ENCODE measurements around the gene MAP4K4.

MAP4K4 gene

DNA sequence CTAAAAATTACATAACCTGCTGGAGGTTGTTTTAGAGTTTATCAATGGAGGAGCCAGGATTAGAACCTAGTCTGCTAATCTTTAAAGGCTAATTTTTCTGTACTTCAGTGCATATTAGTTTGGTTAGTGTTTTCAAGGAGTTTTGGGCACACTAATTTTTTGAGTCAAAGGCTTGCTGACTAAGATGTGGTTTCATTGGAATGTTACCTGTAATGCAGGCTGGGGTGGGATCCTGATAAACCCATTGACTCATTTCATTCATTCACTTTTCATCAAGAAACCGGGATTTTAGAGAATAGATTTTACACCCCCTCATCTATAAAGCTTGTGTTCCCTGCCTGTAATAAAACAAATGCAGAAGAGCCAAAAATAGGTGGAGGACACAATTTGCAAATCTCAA lies 202.4 kb downstream of the MAP4K4 start:
- Histone ChIP-seq H4K20me1 (ENCODE audit: insufficient read depth, low read length) (no peaks in the 10 kb centered on the region), H3K36me3 (replicated peaks; ENCODE audit: insufficient read depth, low read length) (no peaks in the 10 kb centered on the region), H3K9ac (ENCODE audit: low read length) (no peak overlapping the region), H3K9me3 (replicated peaks; ENCODE audit: insufficient read depth, low read length) (no peaks in the 10 kb centered on the region), H3K27me3 (replicated peaks; ENCODE audit: insufficient read depth, low read length) (no peaks in the 10 kb centered on the region), H3K9me2 (replicated peaks; ENCODE audit: insufficient read depth, low read length) (no peaks in the 10 kb centered on the region), H2AFZ (ENCODE audit: low read length) (no peak overlapping the region), H3K27ac (ENCODE audit: low read length) (no peak overlapping the region), H3K79me2 (ENCODE audit: low read length) (no peaks in the 10 kb centered on the region), H3K4me1 (ENCODE audit: low read length) (no peaks in the 10 kb centered on the region), H3K4me2 (ENCODE audit: low read depth, low read length) (no peak overlapping the region), H3F3A (ENCODE audit: insufficient read depth, low read length) (no peaks in the 10 kb centered on the region), H3K4me3 (ENCODE audit: low read length) (no peak overlapping the region)
- no peak for TF ChIP-seq EZH2phosphoT487 (IDR thresholded peaks at IDR 0.05; ENCODE audit: low read length)
- TF ChIP-seq, protein P1, sequence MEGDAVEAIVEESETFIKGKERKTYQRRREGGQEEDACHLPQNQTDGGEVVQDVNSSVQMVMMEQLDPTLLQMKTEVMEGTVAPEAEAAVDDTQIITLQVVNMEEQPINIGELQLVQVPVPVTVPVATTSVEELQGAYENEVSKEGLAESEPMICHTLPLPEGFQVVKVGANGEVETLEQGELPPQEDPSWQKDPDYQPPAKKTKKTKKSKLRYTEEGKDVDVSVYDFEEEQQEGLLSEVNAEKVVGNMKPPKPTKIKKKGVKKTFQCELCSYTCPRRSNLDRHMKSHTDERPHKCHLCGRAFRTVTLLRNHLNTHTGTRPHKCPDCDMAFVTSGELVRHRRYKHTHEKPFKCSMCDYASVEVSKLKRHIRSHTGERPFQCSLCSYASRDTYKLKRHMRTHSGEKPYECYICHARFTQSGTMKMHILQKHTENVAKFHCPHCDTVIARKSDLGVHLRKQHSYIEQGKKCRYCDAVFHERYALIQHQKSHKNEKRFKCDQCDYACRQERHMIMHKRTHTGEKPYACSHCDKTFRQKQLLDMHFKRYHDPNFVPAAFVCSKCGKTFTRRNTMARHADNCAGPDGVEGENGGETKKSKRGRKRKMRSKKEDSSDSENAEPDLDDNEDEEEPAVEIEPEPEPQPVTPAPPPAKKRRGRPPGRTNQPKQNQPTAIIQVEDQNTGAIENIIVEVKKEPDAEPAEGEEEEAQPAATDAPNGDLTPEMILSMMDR (IDR thresholded peaks at IDR 0.05; ENCODE audit: low read length): no peak
- no peak for TF ChIP-seq EZH2 (optimal IDR thresholded peaks at IDR 0.05; ENCODE audit: low read depth, low read length)
- DNase-seq: no peak

DNA sequence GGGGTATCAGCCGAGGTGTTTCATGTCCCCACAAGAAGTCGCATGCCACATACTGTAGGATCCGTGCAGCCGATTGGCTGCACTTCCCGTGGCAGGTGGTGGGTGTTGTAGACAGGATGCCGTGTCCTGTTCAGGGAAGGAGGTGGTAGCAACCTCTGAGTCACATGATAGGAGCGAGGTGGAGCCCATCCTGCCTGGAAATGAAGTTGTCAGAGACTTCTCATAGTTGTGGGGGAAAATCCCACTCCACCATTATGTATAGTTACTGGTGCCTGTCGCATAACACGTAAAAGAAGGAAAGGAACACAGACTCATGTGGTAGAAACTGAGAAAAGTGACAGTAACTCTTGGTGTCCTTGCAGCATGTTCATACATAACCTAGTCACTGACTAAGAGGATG lies 202.9 kb downstream of the MAP4K4 start:
- H3K4me2 ChIP-seq (ENCODE audit: low read depth, low read length): no peak overlapping the region
- no peak overlapping the region for H3K9ac ChIP-seq (ENCODE audit: low read length)
- no peak for DNase-seq
- no peak overlapping the region for H3K4me3 ChIP-seq (ENCODE audit: low read length)
- H4K20me1 ChIP-seq (ENCODE audit: insufficient read depth, low read length): no peaks in the 10 kb centered on the region
- TF ChIP-seq EZH2phosphoT487 (IDR thresholded peaks at IDR 0.05; ENCODE audit: low read length) (no peak), EZH2 (optimal IDR thresholded peaks at IDR 0.05; ENCODE audit: low read depth, low read length) (no peak)
- TF ChIP-seq, protein P1 (IDR thresholded peaks at IDR 0.05; ENCODE audit: low read length): no peak
- H3K36me3 ChIP-seq (replicated peaks; ENCODE audit: insufficient read depth, low read length): no peaks in the 10 kb centered on the region
- H3K4me1 ChIP-seq (ENCODE audit: low read length): no peaks in the 10 kb centered on the region
- no peak overlapping the region for H2AFZ ChIP-seq (ENCODE audit: low read length)
- H3K9me2 ChIP-seq (replicated peaks; ENCODE audit: insufficient read depth, low read length): no peaks in the 10 kb centered on the region
- H3K27me3 ChIP-seq (replicated peaks; ENCODE audit: insufficient read depth, low read length): no peaks in the 10 kb centered on the region
- no peaks in the 10 kb centered on the region for H3K79me2 ChIP-seq (ENCODE audit: low read length)
- no peaks in the 10 kb centered on the region for H3F3A ChIP-seq (ENCODE audit: insufficient read depth, low read length)
- H3K9me3 ChIP-seq (replicated peaks; ENCODE audit: insufficient read depth, low read length): no peaks in the 10 kb centered on the region
- no peak overlapping the region for H3K27ac ChIP-seq (ENCODE audit: low read length)

DNA sequence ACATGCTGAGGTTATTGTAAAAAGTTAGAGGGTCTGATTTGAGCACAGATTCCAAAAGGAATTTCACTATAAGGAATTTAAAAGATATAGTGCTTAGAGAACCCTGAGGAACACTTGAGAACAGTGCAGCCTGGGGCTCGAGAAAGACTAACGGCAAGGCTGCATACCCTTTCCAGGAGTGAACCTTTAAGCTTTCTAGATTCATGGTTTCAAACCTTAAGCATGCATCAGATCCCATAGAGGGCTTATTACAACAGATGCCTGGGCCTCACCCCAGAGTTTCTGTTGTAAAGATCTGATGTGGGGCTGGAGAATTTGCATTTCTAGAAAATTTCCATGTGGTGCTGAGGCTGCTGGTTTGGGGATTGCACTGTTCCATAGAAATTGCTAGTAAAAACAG lies 203.7 kb downstream of the MAP4K4 start:
- DNase-seq: no peak
- Histone ChIP-seq H3K27ac (ENCODE audit: low read length) (no peak overlapping the region), H2AFZ (ENCODE audit: low read length) (no peak overlapping the region), H3K79me2 (ENCODE audit: low read length) (no peaks in the 10 kb centered on the region), H3K4me2 (ENCODE audit: low read depth, low read length) (no peak overlapping the region), H4K20me1 (ENCODE audit: insufficient read depth, low read length) (no peaks in the 10 kb centered on the region), H3K4me3 (ENCODE audit: low read length) (no peak overlapping the region), H3K36me3 (replicated peaks; ENCODE audit: insufficient read depth, low read length) (no peaks in the 10 kb centered on the region), H3K4me1 (ENCODE audit: low read length) (no peaks in the 10 kb centered on the region), H3K9me3 (replicated peaks; ENCODE audit: insufficient read depth, low read length) (no peaks in the 10 kb centered on the region), H3F3A (ENCODE audit: insufficient read depth, low read length) (no peaks in the 10 kb centered on the region), H3K9me2 (replicated peaks; ENCODE audit: insufficient read depth, low read length) (no peaks in the 10 kb centered on the region), H3K27me3 (replicated peaks; ENCODE audit: insufficient read depth, low read length) (no peaks in the 10 kb centered on the region), H3K9ac (ENCODE audit: low read length) (no peak overlapping the region)
- TF ChIP-seq, protein P1 (IDR thresholded peaks at IDR 0.05; ENCODE audit: low read length): no peak
- TF ChIP-seq EZH2 (optimal IDR thresholded peaks at IDR 0.05; ENCODE audit: low read depth, low read length): no peak
- TF ChIP-seq EZH2phosphoT487 (IDR thresholded peaks at IDR 0.05; ENCODE audit: low read length): no peak
